HG03342 (cell line): ENCODE results near the gene GPATCH4.
"Not testable (repeated sequence)": the region's sequence is repeated elsewhere in the genome, so short reads cannot be mapped to it uniquely, and the experiment has no call there.

ENCODE experiments used
- ATAC-seq: cut with Tn5 transposase; IDR thresholded peaks from one replicate; pipeline ENCODE4 v1.9.1; 2021; ENCODE audit warnings: mild to moderate bottlenecking, moderate library complexity; ENCODE audit not compliant: unreplicated experiment

Gene GPATCH4

GRCh38 chr1:156601122-156601830, at the start of gene GPATCH4:
Gene GPATCH4, minus strand, starts transcription at chr1:156601479.
- peak; percentile 49 for ATAC-seq

GRCh38 chr1:156648951-156649350, 47.7 kb upstream of the GPATCH4 start:
- no peak for ATAC-seq

- no peak for ATAC-seq
These were observed 47.2 kb upstream of the GPATCH4 start for GRCh38 chr1:156648496-156648895.

- no peak for ATAC-seq
These were observed 46.1 kb upstream of the GPATCH4 start for GRCh38 chr1:156647351-156647750.

- no peak for ATAC-seq
These were observed 45.5 kb upstream of the GPATCH4 start for GRCh38 chr1:156646738-156647211.

GRCh38 chr1:156645666-156646065, 44.4 kb upstream of the GPATCH4 start:
- no peak for ATAC-seq

GRCh38 chr1:156645056-156645455, 43.8 kb upstream of the GPATCH4 start:
- ATAC-seq = no peak

- no peak for ATAC-seq
These were observed 43.4 kb upstream of the GPATCH4 start for GRCh38 chr1:156644640-156645039.

GRCh38 chr1:156644146-156644545, 42.9 kb upstream of the GPATCH4 start:
- ATAC-seq = no peak

- ATAC-seq = no peak
These were observed 42.5 kb upstream of the GPATCH4 start for GRCh38 chr1:156643778-156644092.

GRCh38 chr1:156643049-156643777, 41.9 kb upstream of the GPATCH4 start:
- ATAC-seq = no peak

GRCh38 chr1:156642265-156643048, 41.2 kb upstream of the GPATCH4 start:
- no peak for ATAC-seq

- no peak for ATAC-seq
These were observed 40.5 kb upstream of the GPATCH4 start, which contains the start of gene BCAN for GRCh38 chr1:156641761-156642264. Gene BCAN, plus strand, starts transcription at chr1:156642117. Its CDS starts 3,938 bp downstream, at chr1:156646055.

GRCh38 chr1:156640842-156641706, 39.8 kb upstream of the GPATCH4 start:
- no peak for ATAC-seq

- no peak for ATAC-seq
These were observed 38.4 kb upstream of the GPATCH4 start for GRCh38 chr1:156639601-156640101.

GRCh38 chr1:156638189-156638985, 37.1 kb upstream of the GPATCH4 start:
- ATAC-seq = no peak

- ATAC-seq = no peak
These were observed 31.1 kb upstream of the GPATCH4 start for GRCh38 chr1:156632355-156632754.

GRCh38 chr1:156631152-156631551, 29.9 kb upstream of the GPATCH4 start:
- not testable (repeated sequence) for ATAC-seq

- no peak for ATAC-seq
These were observed 28.7 kb upstream of the GPATCH4 start for GRCh38 chr1:156629823-156630449.
